ENCODE data around the gene ZNF524.
A peak's percentile ranks its signal among the peaks of the same experiment; 100 is the strongest.

The ZNF524 gene

GRCh38 chr19:55650602-55651230 is 50.6 kb downstream of the ZNF524 start:
- WGBS (ENCODE audit: extremely low coverage, insufficient coverage, low lambda C conversion rate), result no CpG with 5 or more reads among the region's 17 CpGs

DNA sequence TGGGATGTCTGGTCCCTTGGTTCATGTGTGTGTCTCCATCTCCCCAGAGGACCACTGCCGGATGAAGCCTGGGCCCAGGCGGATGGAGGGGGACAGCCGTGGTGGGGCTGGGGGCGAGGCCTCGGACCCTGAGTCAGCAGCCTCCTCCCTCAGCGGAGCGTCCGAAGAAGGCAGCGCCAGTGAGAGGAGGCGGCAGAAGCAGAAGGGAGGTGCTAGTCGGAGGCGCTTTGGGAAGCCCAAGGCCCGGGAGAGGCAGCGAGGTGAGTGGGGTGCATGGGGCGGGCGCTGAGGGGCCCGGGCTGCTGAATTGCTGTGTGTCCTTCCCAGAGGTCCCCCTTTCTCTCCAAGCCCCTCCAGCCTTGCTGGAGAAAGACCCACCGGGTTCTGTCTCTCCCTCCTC is 51.1 kb downstream of the ZNF524 start:
- H2AK5ac ChIP-seq (ENCODE audit: low read length), result no peak overlapping the region

More at GRCh38 chr19:55650602-55651230, 50.6 kb downstream of the ZNF524 start:
- no peak overlapping the region for H4K5ac ChIP-seq (ENCODE audit: low read length)
- H3K18ac ChIP-seq (ENCODE audit: low read length), result no peak overlapping the region
- H3K56ac ChIP-seq (ENCODE audit: low read length), result no peak overlapping the region
- no peak overlapping the region for H3K4me3 ChIP-seq (ENCODE audit: low read length)
- no peaks in the 10 kb centered on the region for H3K36me3 ChIP-seq (ENCODE audit: control insufficient read depth, insufficient read depth, low read length)
- no peak overlapping the region for H3K27ac ChIP-seq (ENCODE audit: low read depth, low read length)
- no peak overlapping the region for H3K4ac ChIP-seq (ENCODE audit: low read depth, low read length)
- no peak overlapping the region for H2BK120ac ChIP-seq (ENCODE audit: low read depth, low read length)
- H3K23ac ChIP-seq (ENCODE audit: low read length), result no peak overlapping the region
- H3K4me2 ChIP-seq (ENCODE audit: low read length), result no peak overlapping the region
- H3K27me3 ChIP-seq (ENCODE audit: insufficient read depth, low read length, poor library complexity), result no peaks in the 10 kb centered on the region
- peaks cover 3% of the 10 kb centered on the region for H3K79me2 ChIP-seq (ENCODE audit: control insufficient read depth, insufficient read depth, low read length)
- H3K79me1 ChIP-seq (ENCODE audit: low read length), result no peaks in the 10 kb centered on the region
- H2BK5ac ChIP-seq (ENCODE audit: low read length), result no peak overlapping the region
- H4K8ac ChIP-seq (ENCODE audit: low read depth, low read length), result no peak overlapping the region
- no peak for DNase-seq
- H3K4me1 ChIP-seq (ENCODE audit: control insufficient read depth, low read depth, low read length), result no peaks in the 10 kb centered on the region
- no peak overlapping the region for H3K9ac ChIP-seq (ENCODE audit: low read length)
- H2AK5ac ChIP-seq (ENCODE audit: low read length), result no peak overlapping the region
- H2BK15ac ChIP-seq (replicated peaks; ENCODE audit: low read depth), result no peak overlapping the region

DNA sequence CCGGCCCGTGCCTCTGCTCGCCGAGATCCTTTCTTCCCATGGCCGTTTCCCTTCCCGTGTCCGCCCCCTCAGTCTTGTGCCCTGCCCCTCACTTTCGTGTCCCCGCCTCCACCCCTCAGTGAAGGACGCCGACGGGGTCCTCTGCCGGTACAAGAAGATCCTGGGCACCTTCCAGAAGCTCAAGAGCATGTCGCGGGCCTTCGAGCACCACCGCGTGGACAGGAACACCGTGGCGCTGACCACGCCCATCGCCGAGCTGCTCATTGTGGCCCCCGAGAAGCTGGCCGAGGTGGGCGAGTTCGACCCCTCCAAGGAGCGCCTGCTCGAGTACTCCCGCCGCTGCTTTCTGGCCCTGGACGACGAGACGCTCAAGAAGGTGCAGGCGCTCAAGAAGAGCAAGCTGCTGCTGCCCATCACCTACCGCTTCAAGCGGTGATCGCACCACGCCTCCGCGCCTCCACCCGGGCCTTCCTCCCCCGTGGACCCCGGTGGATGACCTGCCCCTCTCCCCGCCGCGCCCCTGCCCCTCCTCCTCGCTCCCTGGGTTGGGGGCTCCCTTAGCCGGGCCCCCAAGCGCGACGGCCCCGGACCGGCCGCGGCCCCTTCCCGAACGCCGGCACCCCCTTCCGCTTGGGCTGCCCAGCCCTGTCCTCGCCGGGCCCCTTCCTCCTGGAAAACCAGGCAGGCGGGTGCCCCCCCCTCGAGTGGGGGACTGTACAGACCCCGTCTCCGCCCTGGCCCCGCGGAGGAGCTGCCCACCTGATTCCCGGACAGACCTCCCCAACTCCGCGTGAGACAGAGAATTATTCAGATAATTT is 52.4 kb downstream of the ZNF524 start:
- no peak overlapping the region for H4K5ac ChIP-seq (ENCODE audit: low read length)
- DNase-seq, result no peak

More for the DNA sequence above, 51.1 kb downstream of the ZNF524 start:
- Histone ChIP-seq H3K4me3 (ENCODE audit: low read length) (no peak overlapping the region), H3K4ac (ENCODE audit: low read depth, low read length) (no peak overlapping the region), H3K18ac (ENCODE audit: low read length) (no peak overlapping the region), H2BK5ac (ENCODE audit: low read length) (no peak overlapping the region), H3K4me1 (ENCODE audit: control insufficient read depth, low read depth, low read length) (no peaks in the 10 kb centered on the region), H2BK15ac (replicated peaks; ENCODE audit: low read depth) (no peak overlapping the region), H3K56ac (ENCODE audit: low read length) (no peak overlapping the region), H3K79me2 (ENCODE audit: control insufficient read depth, insufficient read depth, low read length) (peaks cover 9% of the 10 kb centered on the region), H3K9ac (ENCODE audit: low read length) (no peak overlapping the region), H3K27me3 (ENCODE audit: insufficient read depth, low read length, poor library complexity) (no peaks in the 10 kb centered on the region), H3K4me2 (ENCODE audit: low read length) (no peak overlapping the region), H4K5ac (ENCODE audit: low read length) (no peak overlapping the region), H3K27ac (ENCODE audit: low read depth, low read length) (no peak overlapping the region), H3K36me3 (ENCODE audit: control insufficient read depth, insufficient read depth, low read length) (no peaks in the 10 kb centered on the region), H3K23ac (ENCODE audit: low read length) (no peak overlapping the region), H4K8ac (ENCODE audit: low read depth, low read length) (no peak overlapping the region), H2BK120ac (ENCODE audit: low read depth, low read length) (no peak overlapping the region), H3K79me1 (ENCODE audit: low read length) (no peaks in the 10 kb centered on the region)
- no CpG with 5 or more reads among the region's 18 CpGs for WGBS (ENCODE audit: extremely low coverage, insufficient coverage, low lambda C conversion rate)
- no peak for DNase-seq

More for the DNA sequence above, 52.4 kb downstream of the ZNF524 start:
- no peak overlapping the region for H2BK120ac ChIP-seq (ENCODE audit: low read depth, low read length)
- H2AK5ac ChIP-seq (ENCODE audit: low read length), result no peak overlapping the region
- peaks cover 21% of the 10 kb centered on the region for H3K79me2 ChIP-seq (ENCODE audit: control insufficient read depth, insufficient read depth, low read length)
- no peak overlapping the region for H3K18ac ChIP-seq (ENCODE audit: low read length)
- H3K4me1 ChIP-seq (ENCODE audit: control insufficient read depth, low read depth, low read length), result peaks cover 4% of the 10 kb centered on the region
- no peak overlapping the region for H2BK15ac ChIP-seq (replicated peaks; ENCODE audit: low read depth)
- no peaks in the 10 kb centered on the region for H3K27me3 ChIP-seq (ENCODE audit: insufficient read depth, low read length, poor library complexity)
- H3K56ac ChIP-seq (ENCODE audit: low read length), result peak overlapping the region; percentile 71
- no peaks in the 10 kb centered on the region for H3K79me1 ChIP-seq (ENCODE audit: low read length)
- no peak overlapping the region for H3K4me2 ChIP-seq (ENCODE audit: low read length)
- peak overlapping the region; percentile 17 for H3K4ac ChIP-seq (ENCODE audit: low read depth, low read length)
- H3K4me3 ChIP-seq (ENCODE audit: low read length), result no peak overlapping the region
- no peak overlapping the region for H3K23ac ChIP-seq (ENCODE audit: low read length)
- peak overlapping the region; percentile 7 for H4K8ac ChIP-seq (ENCODE audit: low read depth, low read length)
- no peak overlapping the region for H3K27ac ChIP-seq (ENCODE audit: low read depth, low read length)
- H2BK5ac ChIP-seq (ENCODE audit: low read length), result no peak overlapping the region
- H3K9ac ChIP-seq (ENCODE audit: low read length), result peak overlapping the region; percentile 53
- no CpG with 5 or more reads among the region's 71 CpGs for WGBS (ENCODE audit: extremely low coverage, insufficient coverage, low lambda C conversion rate)
- no peaks in the 10 kb centered on the region for H3K36me3 ChIP-seq (ENCODE audit: control insufficient read depth, insufficient read depth, low read length)

Measured in mesendoderm (in vitro differentiated cells).